Vagina (tissue), 2 donors: ENCODE measurements around the gene NUDT14. TPM values are rescaled to one million over a fixed set of nuclear protein-coding genes. Genes with fewer than 3 reads are reported as not detected.

ENCODE experiments used
- DNase-seq, 2 donors: peaks; one replicate each; pipeline ENCODE4 v3.0.0-alpha.2; 2017; ENCODE audit errors: extremely low spot score in 2 of 2
- H3K27ac ChIP-seq: fragments of 200-600 bp; sonication (generic); one replicate; pipeline ENCODE4 v1.5.1; 2019
- H3K27me3 ChIP-seq: fragments of 200-600 bp; sonication (generic); one replicate; pipeline ENCODE4 v1.5.1; 2019
- H3K36me3 ChIP-seq, 2 donors: fragments of 200-600 bp; sonication (generic); one replicate each; pipeline ENCODE4 v1.5.1; 2017 to 2019
- H3K4me1 ChIP-seq: fragments of 200-600 bp; sonication (generic); one replicate; pipeline ENCODE4 v1.5.1; 2019
- H3K4me3 ChIP-seq, 2 donors: fragments of 200-600 bp; sonication (generic); 1 replicate in 1 of 2; 2 replicates in 1 of 2; pipeline ENCODE4 v1.5.1; 2016 to 2019
- H3K9me3 ChIP-seq: fragments of 200-600 bp; sonication (generic); one replicate; pipeline ENCODE4 v1.5.1; 2019
- POLR2A ChIP-seq, 2 donors: fragments of 450-650 bp; IDR thresholded peaks; one replicate each; pipeline ENCODE4 v1.6.1; 2017; ENCODE audit warnings: antibody characterized with exemption in 2 of 2, mild to moderate bottlenecking in 2 of 2, moderate library complexity in 2 of 2
- POLR2AphosphoS5 ChIP-seq, 2 donors: sonication (generic); formaldehyde crosslinking; IDR thresholded peaks; one replicate each; pipeline ENCODE4 v1.9.0; 2017; ENCODE audit warnings: antibody characterized with exemption in 2 of 2, mild to moderate bottlenecking in 2 of 2, low read depth in 1 of 2; ENCODE audit not compliant: insufficient read depth in 1 of 2
- intact Hi-C: fragments of 100-400 bp; cut with DNase I; formaldehyde crosslinking; loops from one replicate; pipeline ENCODE4 v1.15.1; 2023
- total RNA-seq: library from RNA; depleted of rRNA; stranded (reverse); fragments of >200 nt; gene quantifications from one replicate; pipeline ENCODE4 v1.2.3, GENCODE V29; 2016
- TF ChIP-seq, protein P1 (sequence below), 3 experiments: fragments of 450-650 bp in 2 of 3; fragments of 200-600 bp in 1 of 3; sonication (generic) in 1 of 3; IDR thresholded peaks; one replicate each; pipeline ENCODE4 v1.5.1; 2017 to 2019; ENCODE audit warnings: antibody characterized with exemption in 3 of 3, mild to moderate bottlenecking in 2 of 3, moderate library complexity in 2 of 3

Gene NUDT14
- total RNA-seq, 1 donor from 2014 or later = 11.0 TPM

DNA sequence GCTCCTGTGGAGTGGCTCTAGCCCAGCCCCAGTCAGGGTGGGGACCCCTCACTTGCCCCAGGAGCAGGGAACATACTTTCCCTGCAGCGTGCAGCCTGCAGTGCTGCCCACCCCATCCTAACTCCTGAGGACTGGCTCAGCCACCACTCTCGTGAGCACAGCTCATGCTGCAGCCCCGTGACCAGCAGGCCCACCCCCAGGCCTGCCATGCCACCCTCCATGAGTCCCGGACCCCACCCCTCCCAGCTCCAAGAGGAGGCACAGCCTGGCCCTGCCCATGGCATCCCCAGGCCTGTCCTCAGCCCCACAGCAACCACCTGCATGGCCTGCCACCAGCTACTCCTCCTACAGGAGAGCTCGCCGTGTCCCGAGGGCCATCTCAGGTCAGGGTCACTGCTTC is 8.6 kb downstream of the NUDT14 start:
- H3K27ac ChIP-seq = no peak overlapping the region
- H3K9me3 ChIP-seq = no peaks in the 10 kb centered on the region
- H3K4me1 ChIP-seq = peaks cover 41% of the 10 kb centered on the region
- H3K4me3 ChIP-seq = no peak overlapping the region
- intact Hi-C loops = no loop called here
- no peaks in the 10 kb centered on the region for H3K27me3 ChIP-seq
- TF ChIP-seq POLR2A (IDR thresholded peaks at IDR 0.05) = no peak
- TF ChIP-seq POLR2AphosphoS5 (IDR thresholded peaks at IDR 0.05; ENCODE audit: insufficient read depth in 1 of 2, low read depth in 1 of 2) = no peak
- TF ChIP-seq, protein P1, sequence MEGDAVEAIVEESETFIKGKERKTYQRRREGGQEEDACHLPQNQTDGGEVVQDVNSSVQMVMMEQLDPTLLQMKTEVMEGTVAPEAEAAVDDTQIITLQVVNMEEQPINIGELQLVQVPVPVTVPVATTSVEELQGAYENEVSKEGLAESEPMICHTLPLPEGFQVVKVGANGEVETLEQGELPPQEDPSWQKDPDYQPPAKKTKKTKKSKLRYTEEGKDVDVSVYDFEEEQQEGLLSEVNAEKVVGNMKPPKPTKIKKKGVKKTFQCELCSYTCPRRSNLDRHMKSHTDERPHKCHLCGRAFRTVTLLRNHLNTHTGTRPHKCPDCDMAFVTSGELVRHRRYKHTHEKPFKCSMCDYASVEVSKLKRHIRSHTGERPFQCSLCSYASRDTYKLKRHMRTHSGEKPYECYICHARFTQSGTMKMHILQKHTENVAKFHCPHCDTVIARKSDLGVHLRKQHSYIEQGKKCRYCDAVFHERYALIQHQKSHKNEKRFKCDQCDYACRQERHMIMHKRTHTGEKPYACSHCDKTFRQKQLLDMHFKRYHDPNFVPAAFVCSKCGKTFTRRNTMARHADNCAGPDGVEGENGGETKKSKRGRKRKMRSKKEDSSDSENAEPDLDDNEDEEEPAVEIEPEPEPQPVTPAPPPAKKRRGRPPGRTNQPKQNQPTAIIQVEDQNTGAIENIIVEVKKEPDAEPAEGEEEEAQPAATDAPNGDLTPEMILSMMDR (IDR thresholded peaks at IDR 0.05) = no peak
- DNase-seq = no peak
- no peaks in the 10 kb centered on the region for H3K36me3 ChIP-seq

DNA sequence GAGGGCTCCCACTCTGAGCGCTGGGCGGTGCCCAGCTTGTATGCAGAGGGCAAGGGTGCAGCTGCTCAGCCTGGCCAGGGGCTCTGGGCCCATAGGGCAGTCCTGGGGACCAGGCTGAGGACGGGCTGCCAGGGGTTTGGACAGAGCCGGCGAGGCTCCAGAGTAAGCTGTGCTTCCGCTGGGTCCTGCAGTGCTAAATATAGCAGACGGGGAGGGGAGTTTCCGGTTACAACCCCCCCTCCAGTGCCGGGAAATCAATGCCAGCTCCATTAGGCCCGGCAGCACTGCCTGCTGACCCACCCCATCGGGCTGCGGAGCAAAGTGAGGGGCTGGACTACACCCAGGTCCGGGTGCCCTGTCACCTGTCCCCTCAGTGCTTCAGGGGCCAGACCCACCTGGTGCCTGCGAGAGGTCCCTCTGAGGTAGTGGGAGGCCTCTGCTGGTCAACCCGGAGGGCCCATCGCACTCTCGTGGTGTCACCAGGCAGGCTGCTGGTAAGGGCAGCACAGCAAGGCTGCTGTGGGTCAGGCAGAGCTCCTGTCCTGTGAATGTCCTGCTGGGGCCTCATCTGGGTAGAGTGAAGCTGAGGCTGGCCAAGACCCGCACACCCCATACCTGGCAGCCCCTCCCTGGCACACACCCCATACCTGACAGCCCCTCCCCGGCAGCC is 10.0 kb downstream of the NUDT14 start:
- DNase-seq = no peak
- no peak for TF ChIP-seq POLR2AphosphoS5 (IDR thresholded peaks at IDR 0.05; ENCODE audit: insufficient read depth in 1 of 2, low read depth in 1 of 2)
- TF ChIP-seq, protein P1 (IDR thresholded peaks at IDR 0.05) = no peak
- Histone ChIP-seq H3K4me1 (peaks cover 52% of the 10 kb centered on the region), H3K9me3 (no peaks in the 10 kb centered on the region), H3K4me3 (no peak overlapping the region), H3K27ac (no peak overlapping the region), H3K36me3 (no peaks in the 10 kb centered on the region), H3K27me3 (no peaks in the 10 kb centered on the region)
- intact Hi-C loops = no loop called here

DNA sequence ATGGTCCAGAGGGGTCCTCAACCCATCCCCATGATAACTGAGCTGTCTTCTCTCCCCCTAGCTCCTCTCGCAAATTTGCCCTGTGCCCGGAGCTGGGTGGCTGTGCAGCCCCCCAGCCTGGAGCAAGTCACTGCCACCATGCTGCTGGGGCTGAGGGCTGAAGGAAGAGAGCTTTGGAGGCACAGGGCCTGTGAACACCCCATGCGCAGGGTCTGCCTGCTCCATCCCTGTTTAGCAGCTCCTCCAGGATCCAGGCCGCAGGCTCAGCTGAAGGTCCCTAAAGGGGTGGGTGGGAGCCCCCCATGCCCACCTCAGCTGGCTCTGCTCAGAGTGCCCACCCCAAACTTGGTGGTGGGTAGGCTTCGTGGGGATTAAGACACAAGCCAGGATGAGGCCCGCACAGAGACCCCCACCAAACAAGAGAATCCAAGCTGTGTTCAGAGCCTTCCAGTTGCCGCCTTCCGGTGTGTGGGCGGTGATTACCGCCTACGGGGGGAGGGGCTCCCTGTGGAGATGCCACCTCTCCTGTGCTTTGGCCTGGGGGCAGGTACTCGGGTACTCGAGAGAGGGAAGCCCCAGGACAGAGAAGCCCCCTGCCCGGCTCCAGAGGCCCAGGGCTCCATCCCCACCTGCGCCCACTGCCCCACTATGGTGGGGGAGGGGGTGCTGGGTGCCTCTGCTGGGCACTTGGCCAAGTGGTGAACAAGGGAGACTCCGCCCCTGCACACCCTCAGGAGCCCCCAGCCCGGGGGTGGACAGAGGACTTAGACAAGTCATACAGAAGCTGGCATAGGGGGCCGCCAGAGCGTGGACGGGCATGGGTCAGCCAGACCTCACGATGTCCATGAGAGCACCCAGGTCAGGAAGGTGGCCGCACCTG is 11.1 kb downstream of the NUDT14 start:
- Histone ChIP-seq H3K36me3 (no peaks in the 10 kb centered on the region), H3K27me3 (no peaks in the 10 kb centered on the region), H3K4me1 (peaks cover 50% of the 10 kb centered on the region), H3K9me3 (no peaks in the 10 kb centered on the region), H3K4me3 (no peak overlapping the region), H3K27ac (no peak overlapping the region)
- no peak for TF ChIP-seq POLR2AphosphoS5 (IDR thresholded peaks at IDR 0.05; ENCODE audit: insufficient read depth in 1 of 2, low read depth in 1 of 2)
- TF ChIP-seq, protein P1 (IDR thresholded peaks at IDR 0.05) = no peak
- TF ChIP-seq POLR2A (IDR thresholded peaks at IDR 0.05) = no peak
- intact Hi-C loops = no loop called here
- DNase-seq = no peak

DNA sequence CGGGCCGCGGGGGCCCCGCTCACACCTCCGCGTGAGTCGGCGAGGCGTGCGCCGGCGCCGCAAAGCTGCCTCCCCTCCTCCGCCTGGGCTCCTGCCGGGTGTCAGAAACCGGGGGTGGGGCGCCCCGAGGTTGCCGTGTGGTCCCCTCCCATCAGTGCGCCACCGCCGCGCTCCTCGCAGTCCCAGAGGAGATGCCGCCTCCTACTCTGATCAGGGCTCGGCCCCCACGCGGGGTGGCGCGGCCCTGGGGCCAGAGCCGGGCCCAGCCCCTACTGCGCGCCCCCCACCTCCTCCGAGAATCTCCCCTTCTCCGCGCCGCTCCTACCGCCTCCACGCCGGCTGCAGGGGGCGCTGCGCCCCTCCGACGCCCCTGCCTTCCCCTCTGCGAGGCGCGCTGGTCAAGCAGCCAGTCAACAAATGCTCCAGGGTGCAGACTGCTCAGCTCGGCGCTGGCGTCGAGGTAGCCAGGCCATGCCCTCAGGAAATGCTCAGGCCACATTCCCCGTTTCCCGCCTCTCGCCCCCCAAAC is 12.1 kb downstream of the NUDT14 start:
- H3K27me3 ChIP-seq = no peaks in the 10 kb centered on the region
- TF ChIP-seq POLR2A (IDR thresholded peaks at IDR 0.05) (no peak), POLR2AphosphoS5 (IDR thresholded peaks at IDR 0.05; ENCODE audit: insufficient read depth in 1 of 2, low read depth in 1 of 2) (no peak)
- TF ChIP-seq, protein P1 (IDR thresholded peaks at IDR 0.05) = no peak
- intact Hi-C loops = no loop called here
- peaks cover 46% of the 10 kb centered on the region for H3K4me1 ChIP-seq
- H3K9me3 ChIP-seq = no peaks in the 10 kb centered on the region
- H3K27ac ChIP-seq = no peak overlapping the region
- peak overlapping the region; percentile 35 to 36 for H3K4me3 ChIP-seq
- no peak for DNase-seq
- H3K36me3 ChIP-seq = no peaks in the 10 kb centered on the region
